ENCODE data around the gene PLEKHN1.

The PLEKHN1 gene

GRCh38 chr1:996851-997712 is 30.8 kb downstream of the PLEKHN1 start:
- H3K27me3 ChIP-seq (ENCODE audit: insufficient read depth, low read length): no peaks in the 10 kb centered on the region
- no peak overlapping the region for H2AFZ ChIP-seq (ENCODE audit: low read depth, low read length)
- no peak overlapping the region for H3K4me3 ChIP-seq (ENCODE audit: low read length)
- H3K4me1 ChIP-seq (ENCODE audit: insufficient read depth, low read length): peaks cover 21% of the 10 kb centered on the region
- peaks cover 8% of the 10 kb centered on the region for H3K9me3 ChIP-seq (ENCODE audit: low read length)
- H3K36me3 ChIP-seq (ENCODE audit: insufficient read depth, low read length): peaks cover 3% of the 10 kb centered on the region

- peaks cover 21% of the 10 kb centered on the region for H3K4me1 ChIP-seq (ENCODE audit: insufficient read depth, low read length)
- H3K4me3 ChIP-seq (ENCODE audit: low read length): no peak overlapping the region
- H2AFZ ChIP-seq (ENCODE audit: low read depth, low read length): no peak overlapping the region
- H3K9me3 ChIP-seq (ENCODE audit: low read length): peaks cover 6% of the 10 kb centered on the region
- no peaks in the 10 kb centered on the region for H3K27me3 ChIP-seq (ENCODE audit: insufficient read depth, low read length)
- peaks cover 3% of the 10 kb centered on the region for H3K36me3 ChIP-seq (ENCODE audit: insufficient read depth, low read length)
Observed at GRCh38 chr1:997713-997992, 31.4 kb downstream of the PLEKHN1 start.

- Histone ChIP-seq H2AFZ (ENCODE audit: low read depth, low read length) (no peak overlapping the region), H3K27me3 (ENCODE audit: insufficient read depth, low read length) (no peaks in the 10 kb centered on the region), H3K9me3 (ENCODE audit: low read length) (peaks cover 2% of the 10 kb centered on the region), H3K4me3 (ENCODE audit: low read length) (peak overlapping the region; percentile 52), H3K36me3 (ENCODE audit: insufficient read depth, low read length) (peaks cover 5% of the 10 kb centered on the region), H3K4me1 (ENCODE audit: insufficient read depth, low read length) (peaks cover 21% of the 10 kb centered on the region)
Observed at GRCh38 chr1:997993-998744, 31.9 kb downstream of the PLEKHN1 start.

- Histone ChIP-seq H3K4me1 (ENCODE audit: insufficient read depth, low read length) (peaks cover 25% of the 10 kb centered on the region), H3K36me3 (ENCODE audit: insufficient read depth, low read length) (peaks cover 5% of the 10 kb centered on the region), H2AFZ (ENCODE audit: low read depth, low read length) (no peak overlapping the region), H3K4me3 (ENCODE audit: low read length) (peak overlapping the region; percentile 52), H3K27me3 (ENCODE audit: insufficient read depth, low read length) (no peaks in the 10 kb centered on the region), H3K9me3 (ENCODE audit: low read length) (no peaks in the 10 kb centered on the region)
Observed at GRCh38 chr1:998745-998994, 32.4 kb downstream of the PLEKHN1 start.

- Histone ChIP-seq H3K27me3 (ENCODE audit: insufficient read depth, low read length) (no peaks in the 10 kb centered on the region), H3K4me1 (ENCODE audit: insufficient read depth, low read length) (peaks cover 29% of the 10 kb centered on the region), H3K9me3 (ENCODE audit: low read length) (no peaks in the 10 kb centered on the region), H3K36me3 (ENCODE audit: insufficient read depth, low read length) (peaks cover 5% of the 10 kb centered on the region), H2AFZ (ENCODE audit: low read depth, low read length) (no peak overlapping the region), H3K4me3 (ENCODE audit: low read length) (peak overlapping the region; percentile 52)
Observed at GRCh38 chr1:998995-999724, 32.9 kb downstream of the PLEKHN1 start.

- Histone ChIP-seq H3K4me1 (ENCODE audit: insufficient read depth, low read length) (peaks cover 36% of the 10 kb centered on the region), H3K36me3 (ENCODE audit: insufficient read depth, low read length) (peaks cover 5% of the 10 kb centered on the region), H3K27me3 (ENCODE audit: insufficient read depth, low read length) (no peaks in the 10 kb centered on the region), H2AFZ (ENCODE audit: low read depth, low read length) (no peak within 1 kb of the TSS), H3K4me3 (ENCODE audit: low read length) (peak within 1 kb of the TSS; percentile 52), H3K9me3 (ENCODE audit: low read length) (no peaks in the 10 kb centered on the region)
Observed at GRCh38 chr1:999725-1000356, 33.6 kb downstream of the PLEKHN1 start, which contains the start of gene HES4. HES4 (minus strand) TSS chr1:1000097; CDS start chr1:999973, 124 bp downstream.

GRCh38 chr1:1000357-1001056 is 34.2 kb downstream of the PLEKHN1 start:
- Histone ChIP-seq H3K4me1 (ENCODE audit: insufficient read depth, low read length) (peaks cover 43% of the 10 kb centered on the region), H3K36me3 (ENCODE audit: insufficient read depth, low read length) (peaks cover 5% of the 10 kb centered on the region), H2AFZ (ENCODE audit: low read depth, low read length) (no peak overlapping the region), H3K4me3 (ENCODE audit: low read length) (peak overlapping the region; percentile 52), H3K27me3 (ENCODE audit: insufficient read depth, low read length) (no peaks in the 10 kb centered on the region), H3K9me3 (ENCODE audit: low read length) (no peaks in the 10 kb centered on the region)

- peaks cover 45% of the 10 kb centered on the region for H3K4me1 ChIP-seq (ENCODE audit: insufficient read depth, low read length)
- no peak overlapping the region for H2AFZ ChIP-seq (ENCODE audit: low read depth, low read length)
- H3K9me3 ChIP-seq (ENCODE audit: low read length): no peaks in the 10 kb centered on the region
- peak overlapping the region; percentile 52 for H3K4me3 ChIP-seq (ENCODE audit: low read length)
- H3K27me3 ChIP-seq (ENCODE audit: insufficient read depth, low read length): no peaks in the 10 kb centered on the region
- peaks cover 5% of the 10 kb centered on the region for H3K36me3 ChIP-seq (ENCODE audit: insufficient read depth, low read length)
Observed at GRCh38 chr1:1001057-1001783, 34.9 kb downstream of the PLEKHN1 start.

GRCh38 chr1:1003618-1004419 is 37.5 kb downstream of the PLEKHN1 start:
- H3K27me3 ChIP-seq (ENCODE audit: insufficient read depth, low read length): no peaks in the 10 kb centered on the region
- no peaks in the 10 kb centered on the region for H3K9me3 ChIP-seq (ENCODE audit: low read length)
- H3K4me3 ChIP-seq (ENCODE audit: low read length): no peak overlapping the region

GRCh38 chr1:1004420-1004779 is 38.1 kb downstream of the PLEKHN1 start:
- H2AFZ ChIP-seq (ENCODE audit: low read depth, low read length): no peak overlapping the region
- H3K27me3 ChIP-seq (ENCODE audit: insufficient read depth, low read length): no peaks in the 10 kb centered on the region
- H3K4me3 ChIP-seq (ENCODE audit: low read length): no peak overlapping the region
- H3K9me3 ChIP-seq (ENCODE audit: low read length): no peaks in the 10 kb centered on the region
- peaks cover 2% of the 10 kb centered on the region for H3K36me3 ChIP-seq (ENCODE audit: insufficient read depth, low read length)
- peaks cover 29% of the 10 kb centered on the region for H3K4me1 ChIP-seq (ENCODE audit: insufficient read depth, low read length)

More at GRCh38 chr1:1003618-1004419, 37.5 kb downstream of the PLEKHN1 start:
- Histone ChIP-seq H3K4me1 (ENCODE audit: insufficient read depth, low read length) (peaks cover 29% of the 10 kb centered on the region), H2AFZ (ENCODE audit: low read depth, low read length) (no peak overlapping the region), H3K36me3 (ENCODE audit: insufficient read depth, low read length) (peaks cover 2% of the 10 kb centered on the region)

- Histone ChIP-seq H2AFZ (ENCODE audit: low read depth, low read length) (no peak overlapping the region), H3K9me3 (ENCODE audit: low read length) (no peaks in the 10 kb centered on the region), H3K4me1 (ENCODE audit: insufficient read depth, low read length) (peaks cover 29% of the 10 kb centered on the region), H3K27me3 (ENCODE audit: insufficient read depth, low read length) (no peaks in the 10 kb centered on the region), H3K36me3 (ENCODE audit: insufficient read depth, low read length) (peaks cover 2% of the 10 kb centered on the region), H3K4me3 (ENCODE audit: low read length) (peak overlapping the region; percentile 34)
Observed at GRCh38 chr1:1004780-1005697, 38.8 kb downstream of the PLEKHN1 start.
